ENCODE measurements around the gene GMDS.
A peak's percentile ranks its signal among the peaks of the same experiment; 100 is the strongest.

Gene GMDS

DNA sequence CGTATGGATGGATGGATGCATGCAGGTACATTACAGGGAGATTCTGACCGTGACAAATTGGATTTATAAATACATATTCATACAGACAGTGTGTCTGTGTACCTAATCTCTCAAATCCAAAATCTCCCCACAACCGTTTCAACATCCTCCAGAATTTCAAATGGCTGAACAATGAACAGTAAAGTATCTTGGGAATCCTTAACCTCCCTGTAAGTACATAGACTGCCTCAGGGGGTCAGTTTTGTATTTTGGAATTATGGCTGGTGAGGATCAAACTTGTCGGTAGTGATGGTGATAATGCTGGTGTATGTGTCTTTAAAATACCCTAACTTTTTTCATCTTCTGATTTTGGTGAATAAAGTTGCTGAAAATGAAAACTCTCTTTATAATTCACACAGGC, 389.5 kb downstream of the GMDS start:
- Histone ChIP-seq H2AFZ (ENCODE audit: low read length) (no peak overlapping the region), H3F3A (ENCODE audit: low read depth) (no peaks in the 10 kb centered on the region), H3K27me3 (ENCODE audit: insufficient read depth, low read length, poor library complexity, severe bottlenecking) (no peaks in the 10 kb centered on the region), H3K9me3 (ENCODE audit: insufficient read depth, low read depth, low read length) (no peaks in the 10 kb centered on the region), H3K4me2 (ENCODE audit: low read depth, low read length, poor library complexity, severe bottlenecking) (peak overlapping the region; percentile 59), H3K36me3 (ENCODE audit: insufficient read depth, low read length) (no peaks in the 10 kb centered on the region), H3K79me2 (ENCODE audit: insufficient read depth, low read length) (no peaks in the 10 kb centered on the region), H3K9ac (ENCODE audit: low read depth, low read length, poor library complexity, severe bottlenecking) (peak overlapping the region; percentile 56), H3K4me1 (ENCODE audit: insufficient read depth, low read length, poor library complexity, severe bottlenecking) (peaks cover 71% of the 10 kb centered on the region), H3K9me2 (replicated peaks; ENCODE audit: low read depth, low read length) (no peaks in the 10 kb centered on the region), H4K20me1 (ENCODE audit: insufficient read depth, low read length, poor library complexity, severe bottlenecking) (no peaks in the 10 kb centered on the region), H3K4me3 (ENCODE audit: low read length, poor library complexity, severe bottlenecking) (peak overlapping the region; percentile 36)
- TF ChIP-seq, protein P1, sequence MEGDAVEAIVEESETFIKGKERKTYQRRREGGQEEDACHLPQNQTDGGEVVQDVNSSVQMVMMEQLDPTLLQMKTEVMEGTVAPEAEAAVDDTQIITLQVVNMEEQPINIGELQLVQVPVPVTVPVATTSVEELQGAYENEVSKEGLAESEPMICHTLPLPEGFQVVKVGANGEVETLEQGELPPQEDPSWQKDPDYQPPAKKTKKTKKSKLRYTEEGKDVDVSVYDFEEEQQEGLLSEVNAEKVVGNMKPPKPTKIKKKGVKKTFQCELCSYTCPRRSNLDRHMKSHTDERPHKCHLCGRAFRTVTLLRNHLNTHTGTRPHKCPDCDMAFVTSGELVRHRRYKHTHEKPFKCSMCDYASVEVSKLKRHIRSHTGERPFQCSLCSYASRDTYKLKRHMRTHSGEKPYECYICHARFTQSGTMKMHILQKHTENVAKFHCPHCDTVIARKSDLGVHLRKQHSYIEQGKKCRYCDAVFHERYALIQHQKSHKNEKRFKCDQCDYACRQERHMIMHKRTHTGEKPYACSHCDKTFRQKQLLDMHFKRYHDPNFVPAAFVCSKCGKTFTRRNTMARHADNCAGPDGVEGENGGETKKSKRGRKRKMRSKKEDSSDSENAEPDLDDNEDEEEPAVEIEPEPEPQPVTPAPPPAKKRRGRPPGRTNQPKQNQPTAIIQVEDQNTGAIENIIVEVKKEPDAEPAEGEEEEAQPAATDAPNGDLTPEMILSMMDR (conservative IDR thresholded peaks at IDR 0.05; ENCODE audit: low read length): no peak
- no peak for TF ChIP-seq EZH2phosphoT487 (IDR thresholded peaks at IDR 0.05; ENCODE audit: borderline replicate concordance)

DNA sequence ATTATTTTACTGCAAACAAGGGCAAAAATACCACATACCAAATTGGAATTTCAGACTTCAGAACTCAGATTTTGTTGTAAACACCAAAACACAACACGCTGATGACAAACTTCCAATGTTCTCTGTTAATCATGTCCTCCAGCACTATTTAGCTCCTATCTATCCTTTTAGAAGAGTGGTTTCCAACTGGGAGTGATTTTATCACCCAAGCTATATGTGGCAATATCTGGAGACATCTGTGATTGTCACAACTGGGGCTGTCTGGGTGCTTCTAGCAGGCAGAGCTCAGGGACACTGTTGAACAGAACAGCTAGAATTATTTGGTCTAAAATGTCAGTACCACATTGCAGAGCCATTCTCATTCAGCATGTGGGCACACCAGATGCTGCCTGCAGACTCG, 391.1 kb downstream of the GMDS start:
- Histone ChIP-seq H3K79me2 (ENCODE audit: insufficient read depth, low read length) (no peaks in the 10 kb centered on the region), H3K4me2 (ENCODE audit: low read depth, low read length, poor library complexity, severe bottlenecking) (no peak overlapping the region), H4K20me1 (ENCODE audit: insufficient read depth, low read length, poor library complexity, severe bottlenecking) (no peaks in the 10 kb centered on the region), H3F3A (ENCODE audit: low read depth) (no peaks in the 10 kb centered on the region), H3K4me3 (ENCODE audit: low read length, poor library complexity, severe bottlenecking) (no peak overlapping the region), H3K9ac (ENCODE audit: low read depth, low read length, poor library complexity, severe bottlenecking) (no peak overlapping the region), H3K27me3 (ENCODE audit: insufficient read depth, low read length, poor library complexity, severe bottlenecking) (no peaks in the 10 kb centered on the region), H3K36me3 (ENCODE audit: insufficient read depth, low read length) (no peaks in the 10 kb centered on the region), H3K9me2 (replicated peaks; ENCODE audit: low read depth, low read length) (no peaks in the 10 kb centered on the region), H3K9me3 (ENCODE audit: insufficient read depth, low read depth, low read length) (no peaks in the 10 kb centered on the region), H3K4me1 (ENCODE audit: insufficient read depth, low read length, poor library complexity, severe bottlenecking) (peaks cover 84% of the 10 kb centered on the region), H2AFZ (ENCODE audit: low read length) (no peak overlapping the region)
- TF ChIP-seq EZH2phosphoT487 (IDR thresholded peaks at IDR 0.05; ENCODE audit: borderline replicate concordance): no peak
- TF ChIP-seq, protein P1 (conservative IDR thresholded peaks at IDR 0.05; ENCODE audit: low read length): no peak

DNA sequence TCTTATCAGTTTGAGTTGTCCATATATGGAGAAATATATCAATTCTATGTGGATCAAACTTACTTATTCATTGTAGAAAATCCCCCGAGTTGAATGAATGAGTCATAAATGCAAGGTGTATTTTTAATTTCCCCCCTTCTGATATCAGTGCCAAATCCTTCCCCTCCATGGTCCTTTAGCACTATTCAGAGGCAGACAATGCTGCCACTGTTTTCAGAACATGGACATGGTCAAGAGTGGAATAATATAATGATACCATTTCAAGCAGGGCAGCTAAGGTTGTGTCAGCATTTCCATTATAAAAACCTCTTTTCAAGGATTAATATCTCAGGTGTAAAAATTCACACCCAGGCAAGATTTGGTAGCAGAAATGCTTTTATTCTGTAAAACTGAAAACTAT, 391.6 kb downstream of the GMDS start:
- Histone ChIP-seq H4K20me1 (ENCODE audit: insufficient read depth, low read length, poor library complexity, severe bottlenecking) (no peaks in the 10 kb centered on the region), H3K4me2 (ENCODE audit: low read depth, low read length, poor library complexity, severe bottlenecking) (no peak overlapping the region), H2AFZ (ENCODE audit: low read length) (no peak overlapping the region), H3K36me3 (ENCODE audit: insufficient read depth, low read length) (no peaks in the 10 kb centered on the region), H3K4me1 (ENCODE audit: insufficient read depth, low read length, poor library complexity, severe bottlenecking) (peaks cover 84% of the 10 kb centered on the region), H3K9me2 (replicated peaks; ENCODE audit: low read depth, low read length) (no peaks in the 10 kb centered on the region), H3F3A (ENCODE audit: low read depth) (no peaks in the 10 kb centered on the region), H3K79me2 (ENCODE audit: insufficient read depth, low read length) (no peaks in the 10 kb centered on the region), H3K9me3 (ENCODE audit: insufficient read depth, low read depth, low read length) (no peaks in the 10 kb centered on the region), H3K27me3 (ENCODE audit: insufficient read depth, low read length, poor library complexity, severe bottlenecking) (no peaks in the 10 kb centered on the region), H3K9ac (ENCODE audit: low read depth, low read length, poor library complexity, severe bottlenecking) (no peak overlapping the region), H3K4me3 (ENCODE audit: low read length, poor library complexity, severe bottlenecking) (no peak overlapping the region)
- no peak for TF ChIP-seq EZH2phosphoT487 (IDR thresholded peaks at IDR 0.05; ENCODE audit: borderline replicate concordance)
- TF ChIP-seq, protein P1 (conservative IDR thresholded peaks at IDR 0.05; ENCODE audit: low read length): no peak

Measured in Loucy (cell line).